Neural cell (in vitro differentiated cells): ENCODE results near the gene METTL8. TPM values are rescaled to one million over a fixed set of nuclear protein-coding genes. Genes with fewer than 3 reads are reported as not detected.

Experiments
- H2AFZ ChIP-seq: fragments of 200-600, 300-800 bp; sonication (generic), shearing (Covaris generic); 2 replicates; pipeline ENCODE4 v1.6.0; 2014; ENCODE audit warnings: low read depth, mild to moderate bottlenecking, antibody characterized with exemption, low read length, moderate library complexity
- H3F3A ChIP-seq: fragments of 200-600 bp; shearing (Covaris generic); 2 replicates; pipeline ENCODE4 v1.6.1; 2016; ENCODE audit warnings: mild to moderate bottlenecking, moderate library complexity, mixed read lengths, antibody characterized with exemption, low read length; ENCODE audit not compliant: insufficient read depth, poor library complexity, severe bottlenecking
- H3K27ac ChIP-seq: fragments of 200-600, 300-800 bp; sonication (generic), shearing (Covaris generic); 2 replicates; pipeline ENCODE4 v1.5.1; 2014; ENCODE audit warnings: mild to moderate bottlenecking, low read length, moderate library complexity
- H3K27me3 ChIP-seq: fragments of 300-800, 200-600 bp; sonication (generic), shearing (Covaris generic); 2 replicates; pipeline ENCODE4 v1.6.0; 2014; ENCODE audit warnings: mild to moderate bottlenecking, low read depth, low read length, moderate library complexity; ENCODE audit not compliant: insufficient read depth
- H3K36me3 ChIP-seq: fragments of 300-800, 200-600 bp; sonication (generic), shearing (Covaris generic); 2 replicates; pipeline ENCODE4 v1.5.1; 2014; ENCODE audit warnings: mild to moderate bottlenecking, antibody characterized with exemption, low read length, moderate library complexity; ENCODE audit not compliant: insufficient read depth
- H3K4me2 ChIP-seq: fragments of 300-800, 200-600 bp; sonication (generic), shearing (Covaris generic); 2 replicates; pipeline ENCODE4 v1.6.0; 2014; ENCODE audit warnings: mild to moderate bottlenecking, low read length
- H3K4me3 ChIP-seq: fragments of 300-800, 200-600 bp; sonication (generic), shearing (Covaris generic); 2 replicates; pipeline ENCODE4 v1.5.1; 2014; ENCODE audit warnings: mild to moderate bottlenecking, low read length, moderate library complexity
- H3K79me2 ChIP-seq: fragments of 200-600 bp; shearing (Covaris generic); replicated peaks from 2 replicates; pipeline ENCODE4 v1.6.0; 2014; ENCODE audit warnings: mild to moderate bottlenecking, low read length, moderate library complexity; ENCODE audit not compliant: insufficient read depth
- H3K9ac ChIP-seq: fragments of 300-800, 200-600 bp; sonication (generic), shearing (Covaris generic); 2 replicates; pipeline ENCODE4 v1.6.1; 2016; ENCODE audit warnings: mild to moderate bottlenecking, low read length, mixed read lengths
- H3K9me2 ChIP-seq: fragments of 200-600 bp; shearing (Covaris generic); 2 replicates; pipeline ENCODE4 v1.6.1; 2016; ENCODE audit warnings: mild to moderate bottlenecking, low read length, mixed read lengths; ENCODE audit not compliant: insufficient read depth
- H3K9me3 ChIP-seq: fragments of 200-600, 300-800 bp; sonication (generic), shearing (Covaris generic); 2 replicates; pipeline ENCODE4 v1.6.1; 2016; ENCODE audit warnings: mild to moderate bottlenecking, mixed run types, low read length, moderate library complexity, mixed read lengths
- H4K20me1 ChIP-seq: fragments of 200-600 bp; shearing (Covaris generic); 2 replicates; pipeline ENCODE4 v1.6.1; 2016; ENCODE audit warnings: mild to moderate bottlenecking, mixed run types; ENCODE audit not compliant: insufficient read depth
- CTCF ChIP-seq: fragments of 450-650 bp; IDR thresholded peaks from 2 replicates; pipeline ENCODE4 v1.5.1; 2014; ENCODE audit warnings: antibody characterized with exemption, mild to moderate bottlenecking, moderate library complexity; ENCODE audit not compliant: poor library complexity, severe bottlenecking
- EP300 ChIP-seq: fragments of 450-650 bp; conservative IDR thresholded peaks from 2 replicates; pipeline ENCODE4 v1.6.1; 2014; ENCODE audit warnings: antibody characterized with exemption, mild to moderate bottlenecking, moderate library complexity; ENCODE audit not compliant: poor library complexity, severe bottlenecking
- EZH2 ChIP-seq: fragments of 200-600, 300-800 bp; shearing (Covaris generic), sonication (generic); IDR thresholded peaks from 2 replicates; pipeline ENCODE4 v1.6.1; 2014; ENCODE audit warnings: antibody characterized with exemption, low read length, borderline replicate concordance, mild to moderate bottlenecking; ENCODE audit not compliant: insufficient read depth, poor library complexity, severe bottlenecking
- MXI1 ChIP-seq: fragments of 450-650 bp; conservative IDR thresholded peaks from 2 replicates; pipeline ENCODE4 v1.6.1; 2014; ENCODE audit warnings: antibody characterized with exemption, mild to moderate bottlenecking; ENCODE audit not compliant: poor library complexity, severe bottlenecking
- POLR2AphosphoS5 ChIP-seq: IDR thresholded peaks from 2 replicates; pipeline ENCODE4 v1.6.1; 2012
- RAD21 ChIP-seq: fragments of 450-650 bp; conservative IDR thresholded peaks from 2 replicates; pipeline ENCODE4 v1.6.1; 2014; ENCODE audit warnings: antibody characterized with exemption, mild to moderate bottlenecking, moderate library complexity
- REST ChIP-seq: IDR thresholded peaks from 2 replicates; pipeline ENCODE4 v1.6.1; 2012; ENCODE audit warnings: borderline replicate concordance
- SMC3 ChIP-seq: fragments of 450-650 bp; conservative IDR thresholded peaks from 2 replicates; pipeline ENCODE4 v1.6.1; 2014; ENCODE audit warnings: antibody characterized with exemption, mild to moderate bottlenecking, moderate library complexity; ENCODE audit not compliant: poor library complexity
- TAF1 ChIP-seq: IDR thresholded peaks from 2 replicates; pipeline ENCODE4 v1.6.1; 2012; ENCODE audit warnings: low read depth
- polyA plus RNA-seq: library from polyadenylated mRNA; depleted of rRNA; stranded (reverse); fragments of >200 nt; gene quantifications from 2 replicates; pipeline ENCODE4 v1.2.3, GENCODE V29; 2014

METTL8 gene
- polyA plus RNA-seq, 1 donor from 2014 or later, result 13.7 TPM

GRCh38 chr2:171436307-171436706 lies 2.5 kb upstream of the METTL8 start:
- H3F3A ChIP-seq, result no peaks in the 10 kb centered on the region
- H3K9ac ChIP-seq, result no peak overlapping the region
- TF ChIP-seq CTCF, result no peak
- no peak for TF ChIP-seq SMC3
- no peak for TF ChIP-seq REST
- TF ChIP-seq POLR2AphosphoS5, result no peak
- no peak for TF ChIP-seq MXI1
- peaks cover 18% of the 10 kb centered on the region for H3K79me2 ChIP-seq
- H2AFZ ChIP-seq, result no peak overlapping the region
- H3K27ac ChIP-seq, result no peak overlapping the region
- no peaks in the 10 kb centered on the region for H3K36me3 ChIP-seq
- H3K9me2 ChIP-seq, result no peaks in the 10 kb centered on the region
- no peaks in the 10 kb centered on the region for H4K20me1 ChIP-seq
- H3K4me3 ChIP-seq, result peak overlapping the region; percentile 95
- H3K4me2 ChIP-seq, result no peak overlapping the region
- H3K9me3 ChIP-seq, result no peaks in the 10 kb centered on the region
- H3K27me3 ChIP-seq, result no peaks in the 10 kb centered on the region

GRCh38 chr2:171434013-171434989 lies 511 bp upstream of the METTL8 start, which contains the start of gene DCAF17:
Gene DCAF17 (plus strand): TSS chr2:171434226. CDS start chr2:171434578, 352 bp downstream.
- Histone ChIP-seq H3K27me3 (no peaks in the 10 kb centered on the region), H3K4me3 (peak within 1 kb of the TSS; percentile 95), H3F3A (no peaks in the 10 kb centered on the region), H3K9me3 (no peaks in the 10 kb centered on the region), H4K20me1 (no peaks in the 10 kb centered on the region), H3K36me3 (no peaks in the 10 kb centered on the region), H3K79me2 (peaks cover 18% of the 10 kb centered on the region), H3K27ac (peak within 1 kb of the TSS; percentile 84), H3K9me2 (no peaks in the 10 kb centered on the region), H3K4me2 (peak within 1 kb of the TSS; percentile 97), H2AFZ (peak within 1 kb of the TSS; percentile 93), H3K9ac (peak within 1 kb of the TSS; percentile 84)
- TF ChIP-seq MXI1, result peak; percentile 93
- peak; percentile 66 for TF ChIP-seq SMC3
- TF ChIP-seq CTCF, result peak; percentile 57
- no peak for TF ChIP-seq EZH2
- TF ChIP-seq RAD21, result peak; percentile 63
- TF ChIP-seq REST, result peak; percentile 43
- TF ChIP-seq POLR2AphosphoS5, result peak; percentile 61
- TF ChIP-seq EP300, result no peak
- TF ChIP-seq TAF1, result no peak
